Right atrium auricular region (tissue), 2 donors: ENCODE measurements around the gene AP3B1. TPM values are rescaled to one million over a fixed set of nuclear protein-coding genes. Genes with fewer than 3 reads are reported as not detected.

Source experiments
- DNase-seq: peaks from one replicate; pipeline ENCODE4 v3.0.0-alpha.2; 2019; ENCODE audit warnings: low spot score
- H3K27ac ChIP-seq, 2 donors: fragments of 200-600 bp; sonication (generic); 1 replicate in 1 of 2; 2 replicates in 1 of 2; pipeline ENCODE4 v1.5.1; 2016 to 2019
- H3K27me3 ChIP-seq, 2 donors: fragments of 200-600 bp; sonication (generic); one replicate each; pipeline versions ENCODE4 v1.5.1 to v1.6.0; 2017 to 2019
- H3K36me3 ChIP-seq: fragments of 200-600 bp; sonication (generic); one replicate; pipeline ENCODE4 v1.5.1; 2016
- H3K4me1 ChIP-seq, 2 donors: fragments of 200-600 bp; sonication (generic); one replicate each; pipeline versions ENCODE4 v1.5.1 to v1.6.0; 2017 to 2019
- H3K4me3 ChIP-seq, 2 donors: fragments of 200-600 bp; sonication (generic); 1 replicate in 1 of 2; 2 replicates in 1 of 2; pipeline ENCODE4 v1.5.1; 2017 to 2019; ENCODE audit warnings: mild to moderate bottlenecking in 1 of 2, moderate library complexity in 1 of 2
- H3K9me3 ChIP-seq, 2 donors: fragments of 200-600 bp; sonication (generic); one replicate each; pipeline ENCODE4 v1.5.1; 2019
- total RNA-seq, 2 donors: library from RNA; depleted of rRNA; stranded (reverse); fragments of >200 nt; gene quantifications; one replicate each; pipeline ENCODE4 v1.1.0, GENCODE V29; 2016
- TF ChIP-seq, protein P1 (sequence below), 2 donors: fragments of 200-600 bp; sonication (generic); IDR thresholded peaks; one replicate each; pipeline ENCODE4 v1.5.1; 2019; ENCODE audit warnings: antibody characterized with exemption in 2 of 2

Gene AP3B1
- total RNA-seq, 2 donors from 2014 or later, result 22.4 to 25.7 TPM

DNA sequence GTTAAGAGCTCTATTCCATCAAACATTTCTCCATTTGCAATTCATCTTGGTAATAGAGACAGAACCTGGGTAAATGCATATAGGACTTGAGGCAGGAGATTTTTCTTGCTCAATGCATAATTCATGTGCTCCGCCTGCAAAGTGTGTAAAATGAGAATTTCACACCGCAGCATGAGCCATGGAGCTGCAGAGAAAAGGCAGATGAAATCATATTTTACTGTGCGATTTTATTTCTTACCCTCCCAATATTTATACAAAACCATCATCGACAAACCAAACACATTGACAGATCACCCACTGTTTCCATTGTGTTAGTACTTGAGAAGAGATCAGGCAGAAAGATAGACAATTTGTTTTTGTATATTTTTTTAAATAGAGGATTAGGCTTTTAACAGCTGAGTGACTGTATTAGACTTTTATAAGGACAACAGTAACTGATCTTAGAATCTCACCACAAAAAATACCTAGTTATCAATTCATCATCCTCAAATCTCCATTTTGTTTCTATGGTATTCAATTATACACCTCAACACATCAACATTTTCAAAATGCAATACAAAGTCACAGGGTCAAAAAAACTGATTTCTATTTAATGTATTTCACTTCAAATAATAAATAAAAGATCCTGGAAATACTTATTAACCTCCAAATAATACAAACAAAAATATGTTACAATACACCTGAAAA is 191.1 kb downstream of the AP3B1 start:
- Histone ChIP-seq H3K27me3 (no peaks in the 10 kb centered on the region), H3K9me3 (no peaks in the 10 kb centered on the region), H3K36me3 (peaks cover 9% of the 10 kb centered on the region), H3K4me3 (no peak overlapping the region), H3K27ac (no peak overlapping the region), H3K4me1 (no peaks in the 10 kb centered on the region)
- TF ChIP-seq, protein P1, sequence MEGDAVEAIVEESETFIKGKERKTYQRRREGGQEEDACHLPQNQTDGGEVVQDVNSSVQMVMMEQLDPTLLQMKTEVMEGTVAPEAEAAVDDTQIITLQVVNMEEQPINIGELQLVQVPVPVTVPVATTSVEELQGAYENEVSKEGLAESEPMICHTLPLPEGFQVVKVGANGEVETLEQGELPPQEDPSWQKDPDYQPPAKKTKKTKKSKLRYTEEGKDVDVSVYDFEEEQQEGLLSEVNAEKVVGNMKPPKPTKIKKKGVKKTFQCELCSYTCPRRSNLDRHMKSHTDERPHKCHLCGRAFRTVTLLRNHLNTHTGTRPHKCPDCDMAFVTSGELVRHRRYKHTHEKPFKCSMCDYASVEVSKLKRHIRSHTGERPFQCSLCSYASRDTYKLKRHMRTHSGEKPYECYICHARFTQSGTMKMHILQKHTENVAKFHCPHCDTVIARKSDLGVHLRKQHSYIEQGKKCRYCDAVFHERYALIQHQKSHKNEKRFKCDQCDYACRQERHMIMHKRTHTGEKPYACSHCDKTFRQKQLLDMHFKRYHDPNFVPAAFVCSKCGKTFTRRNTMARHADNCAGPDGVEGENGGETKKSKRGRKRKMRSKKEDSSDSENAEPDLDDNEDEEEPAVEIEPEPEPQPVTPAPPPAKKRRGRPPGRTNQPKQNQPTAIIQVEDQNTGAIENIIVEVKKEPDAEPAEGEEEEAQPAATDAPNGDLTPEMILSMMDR (IDR thresholded peaks at IDR 0.05), result no peak
- no peak for DNase-seq

DNA sequence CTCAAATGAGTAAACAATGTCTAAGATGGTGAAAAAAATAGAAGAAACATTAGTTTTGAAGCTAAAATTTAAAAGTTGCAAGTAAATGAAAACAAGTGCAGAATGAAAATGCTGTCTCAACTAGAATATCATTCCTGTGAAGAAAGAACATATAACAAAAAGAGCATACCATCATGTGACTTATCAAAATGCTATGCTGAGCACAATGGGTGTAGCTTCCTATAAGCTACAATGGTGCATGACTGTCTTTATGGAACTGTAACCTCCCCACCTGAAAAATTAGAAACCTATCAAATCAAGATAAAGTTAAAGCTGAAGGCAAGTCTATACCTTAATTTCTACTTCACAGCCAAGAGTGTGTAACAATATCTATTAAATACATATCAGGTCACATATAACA is 192.0 kb downstream of the AP3B1 start:
- H3K36me3 ChIP-seq, result peaks cover 9% of the 10 kb centered on the region

DNA sequence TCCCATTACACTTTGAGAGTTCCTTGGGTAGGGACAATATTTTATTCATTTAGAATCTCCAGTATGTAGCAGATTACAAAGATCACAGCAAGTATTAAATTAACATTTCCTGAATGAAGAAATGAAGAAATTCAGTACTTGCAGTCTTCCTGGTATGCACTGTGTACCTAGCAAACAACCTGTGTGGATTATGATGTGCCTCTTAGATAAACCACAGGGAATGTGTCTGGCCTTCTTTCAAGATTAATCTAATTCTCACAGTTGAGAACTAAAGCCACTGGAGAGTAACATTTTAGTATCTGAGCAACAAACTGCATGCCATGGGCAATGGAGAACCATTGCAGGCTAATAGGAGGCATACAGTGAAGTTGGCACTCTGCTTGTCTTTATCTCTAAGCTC is 199.4 kb downstream of the AP3B1 start:
- Histone ChIP-seq H3K36me3 (peaks cover 9% of the 10 kb centered on the region), H3K27ac (no peak overlapping the region), H3K4me1 (no peaks in the 10 kb centered on the region), H3K4me3 (no peak overlapping the region), H3K27me3 (no peaks in the 10 kb centered on the region), H3K9me3 (no peaks in the 10 kb centered on the region)
- DNase-seq, result no peak
- TF ChIP-seq, protein P1 (IDR thresholded peaks at IDR 0.05), result no peak

More for the DNA sequence above, 192.0 kb downstream of the AP3B1 start:
- DNase-seq, result no peak
- H3K4me1 ChIP-seq, result no peaks in the 10 kb centered on the region
- no peaks in the 10 kb centered on the region for H3K27me3 ChIP-seq
- no peak overlapping the region for H3K4me3 ChIP-seq
- H3K27ac ChIP-seq, result no peak overlapping the region
- no peaks in the 10 kb centered on the region for H3K9me3 ChIP-seq
- TF ChIP-seq, protein P1 (IDR thresholded peaks at IDR 0.05), result no peak

DNA sequence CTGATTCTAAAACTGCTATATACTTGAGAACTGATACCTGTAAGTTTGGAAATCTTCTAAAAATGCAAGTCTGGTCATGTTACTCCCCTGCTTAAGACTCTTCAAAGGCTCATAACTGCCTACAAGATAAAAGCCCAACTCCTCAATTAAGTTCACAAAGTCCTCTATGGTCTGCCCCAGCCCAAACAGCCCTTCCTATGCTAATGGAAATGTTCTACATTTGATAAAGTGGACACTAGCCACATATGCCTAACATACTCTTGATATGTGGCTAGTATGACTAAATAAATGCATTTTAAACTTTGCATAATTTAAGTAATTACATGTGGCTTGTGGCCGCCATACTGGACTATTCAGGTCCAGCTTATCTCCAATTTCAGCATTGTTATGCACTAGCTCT is 204.5 kb downstream of the AP3B1 start:
- Histone ChIP-seq H3K36me3 (no peaks in the 10 kb centered on the region), H3K4me3 (no peak overlapping the region), H3K27me3 (no peaks in the 10 kb centered on the region), H3K27ac (no peak overlapping the region), H3K9me3 (no peaks in the 10 kb centered on the region), H3K4me1 (no peaks in the 10 kb centered on the region)
- no peak for DNase-seq
- TF ChIP-seq, protein P1 (IDR thresholded peaks at IDR 0.05), result no peak

DNA sequence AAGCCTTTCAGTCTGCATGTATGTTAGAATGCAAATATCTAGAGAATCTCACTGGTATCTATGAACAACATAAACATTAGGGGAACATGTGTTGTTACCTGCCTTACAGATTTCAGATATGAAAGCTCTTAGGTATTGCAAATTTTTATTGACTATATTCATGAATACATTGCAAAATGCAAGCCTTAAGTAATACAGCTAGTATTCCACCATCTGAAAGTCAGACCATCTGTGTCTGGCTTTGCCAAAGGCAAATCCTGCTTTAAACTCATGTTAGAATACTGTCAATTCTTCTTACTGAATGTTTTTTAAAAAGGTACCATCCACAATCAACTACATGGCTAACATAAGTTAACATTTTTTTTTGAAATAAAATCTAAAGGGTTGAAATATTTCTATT is 215.6 kb downstream of the AP3B1 start:
- H3K9me3 ChIP-seq, result no peaks in the 10 kb centered on the region
- no peak overlapping the region for H3K4me3 ChIP-seq
- H3K4me1 ChIP-seq, result no peaks in the 10 kb centered on the region
- H3K36me3 ChIP-seq, result no peaks in the 10 kb centered on the region
- H3K27me3 ChIP-seq, result no peaks in the 10 kb centered on the region
- H3K27ac ChIP-seq, result no peak overlapping the region
- DNase-seq, result no peak
- TF ChIP-seq, protein P1 (IDR thresholded peaks at IDR 0.05), result no peak
